ENCODE measurements around the gene IER5.

IER5 gene

DNA sequence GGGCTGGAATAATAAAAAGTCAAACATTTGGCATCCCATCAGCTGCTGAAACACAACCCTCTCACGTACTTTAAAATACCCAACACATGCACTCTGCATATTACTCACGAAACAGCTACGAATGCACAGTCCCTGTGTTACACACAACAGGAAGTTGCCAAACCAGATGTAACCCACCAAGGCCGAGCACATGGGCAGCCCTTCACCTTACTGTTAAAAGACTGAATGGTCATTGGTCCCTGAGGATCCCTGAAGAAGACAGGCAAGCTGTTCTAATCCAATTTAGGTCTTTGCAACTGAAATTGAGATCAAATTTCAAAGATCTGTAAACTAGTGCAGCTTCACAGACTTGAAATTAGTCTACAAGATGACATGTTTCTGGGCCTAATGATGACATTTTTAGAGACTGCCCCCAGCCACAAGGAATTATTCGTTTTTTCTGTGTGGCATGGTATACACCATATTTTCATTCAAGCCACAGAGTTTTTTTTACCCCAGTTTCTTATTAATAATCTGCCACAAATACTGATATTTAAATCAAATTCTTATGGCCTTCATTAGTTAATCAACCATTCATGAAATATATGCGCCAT, 25.6 kb upstream of the IER5 start:
- no peak overlapping the region for H3K4me3 ChIP-seq (ENCODE audit: low read length)
- no peak for DNase-seq (ENCODE audit: low read depth)
- TF ChIP-seq CTCF (conservative IDR thresholded peaks at IDR 0.05; ENCODE audit: low read depth, low read length), result no peak

DNA sequence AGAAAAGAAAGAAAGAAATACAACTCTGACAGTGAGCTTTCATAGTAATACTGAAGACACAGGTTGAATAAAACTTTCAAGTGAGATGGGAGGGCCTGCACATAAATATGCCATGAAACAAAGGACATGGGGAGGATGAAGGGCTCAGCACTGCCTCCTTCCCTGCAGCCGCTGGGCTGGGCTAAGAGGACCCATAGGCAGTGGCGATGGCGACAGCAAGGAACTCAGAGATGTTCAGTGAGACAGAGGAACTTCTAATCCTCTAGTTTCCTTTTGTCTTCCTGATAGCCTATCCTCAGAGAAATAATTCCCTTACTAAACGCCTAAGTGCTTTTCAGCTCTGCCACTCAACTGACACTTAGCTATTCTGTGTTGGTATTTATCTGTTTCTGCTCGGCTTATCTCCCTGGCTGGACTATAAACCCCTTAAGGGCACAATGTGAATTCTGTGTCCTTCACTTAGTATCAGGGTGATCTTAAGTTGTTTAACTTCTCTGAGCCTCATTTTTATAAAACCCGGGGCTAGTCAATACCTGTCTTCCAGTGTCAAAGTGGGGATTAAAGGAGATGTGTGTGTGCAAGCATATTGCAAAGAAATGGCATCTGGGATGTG, 24.4 kb upstream of the IER5 start:
- no peak for TF ChIP-seq CTCF (conservative IDR thresholded peaks at IDR 0.05; ENCODE audit: low read depth, low read length)
- H3K4me3 ChIP-seq (ENCODE audit: low read length), result no peak overlapping the region
- no peak for DNase-seq (ENCODE audit: low read depth)

DNA sequence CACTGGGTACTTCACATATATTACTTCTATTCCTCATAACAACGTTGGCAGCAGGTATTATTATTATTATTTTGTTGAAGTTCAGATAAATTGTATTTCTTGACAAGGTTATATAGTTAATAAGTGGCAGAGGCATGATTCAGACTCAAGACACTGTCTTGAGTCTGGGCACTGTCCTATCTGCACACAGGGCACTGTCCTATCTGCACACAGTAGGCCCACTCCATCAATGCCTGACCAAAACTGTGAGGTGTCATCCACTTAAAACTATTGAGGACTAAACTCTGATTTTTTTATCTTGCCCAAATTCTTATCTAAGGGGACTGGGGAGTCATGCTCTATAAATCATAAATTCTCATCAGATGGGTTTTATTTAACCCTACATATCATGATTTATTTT, 23.8 kb upstream of the IER5 start:
- TF ChIP-seq CTCF (conservative IDR thresholded peaks at IDR 0.05; ENCODE audit: low read depth, low read length), result no peak
- H3K4me3 ChIP-seq (ENCODE audit: low read length), result no peak overlapping the region
- DNase-seq (ENCODE audit: low read depth), result no peak

- TF ChIP-seq CTCF (conservative IDR thresholded peaks at IDR 0.05; ENCODE audit: low read depth, low read length), result no peak
These were observed 14.9 kb upstream of the IER5 start for GRCh38 chr1:181073638-181074037.

DNA sequence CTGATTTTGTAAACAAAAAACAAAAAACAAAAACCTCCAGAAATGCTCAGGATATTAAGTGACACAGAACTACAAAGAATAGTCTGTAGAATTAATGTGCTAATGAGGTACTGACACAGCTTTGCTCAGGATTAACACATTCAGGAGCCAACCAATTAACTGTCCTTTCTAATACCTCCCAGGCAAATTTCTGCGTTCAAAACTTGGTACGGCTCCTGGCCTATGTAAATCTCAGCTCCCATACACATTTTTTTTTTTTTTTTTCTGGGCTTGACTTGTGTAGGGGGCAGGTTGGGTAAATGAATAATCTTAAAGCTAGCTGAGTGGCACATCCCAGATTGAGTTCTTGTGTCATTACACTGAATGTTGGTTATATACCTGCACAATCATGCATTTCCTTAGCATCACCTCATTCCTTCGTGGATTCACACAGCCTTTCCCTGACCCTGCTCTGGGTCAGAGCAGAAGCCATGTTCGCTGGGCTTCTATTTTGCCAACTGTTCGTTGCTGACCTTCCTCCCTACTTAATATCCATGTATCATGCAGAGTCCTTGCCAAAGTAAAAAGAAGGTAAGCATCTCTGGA, 12.6 kb upstream of the IER5 start:
- TF ChIP-seq CTCF (conservative IDR thresholded peaks at IDR 0.05; ENCODE audit: low read depth, low read length), result no peak
- no peak overlapping the region for H3K4me3 ChIP-seq (ENCODE audit: low read length)
- DNase-seq (ENCODE audit: low read depth), result peak; percentile 66

More at GRCh38 chr1:181073638-181074037, 14.9 kb upstream of the IER5 start:
- DNase-seq (ENCODE audit: low read depth), result peak; percentile 80
- H3K4me3 ChIP-seq (ENCODE audit: low read length), result no peak overlapping the region

DNA sequence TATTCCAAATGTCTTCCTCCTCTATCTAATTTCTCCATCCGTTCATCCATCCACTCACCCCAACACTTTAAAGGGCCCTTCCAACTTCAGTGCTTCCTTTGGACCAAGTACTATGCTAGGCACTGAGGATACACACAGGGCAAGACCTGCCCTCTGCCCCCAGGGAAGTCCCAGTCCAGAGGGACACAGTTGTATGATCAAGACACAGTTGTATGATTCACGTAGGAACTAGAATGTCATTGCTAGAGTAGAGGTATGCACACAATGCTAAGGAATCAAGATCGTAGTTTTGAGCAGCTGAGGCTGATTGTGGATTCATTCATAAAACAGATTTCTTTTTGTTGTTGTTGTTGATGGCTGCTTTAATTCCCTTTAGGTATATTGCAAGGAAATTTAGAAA, 11.6 kb upstream of the IER5 start:
- no peak for TF ChIP-seq CTCF (conservative IDR thresholded peaks at IDR 0.05; ENCODE audit: low read depth, low read length)
- no peak overlapping the region for H3K4me3 ChIP-seq (ENCODE audit: low read length)
- DNase-seq (ENCODE audit: low read depth), result no peak
